Ishikawa (cell line): Measurements from ENCODE around the gene ZNF441.

Experiments used
- CEBPB ChIP-seq: IDR thresholded peaks from 2 replicates; pipeline ENCODE4 v1.6.1; 2012
- CREB1 ChIP-seq: IDR thresholded peaks from 2 replicates; pipeline ENCODE4 v1.6.1; 2012; ENCODE audit warnings: low read depth
- EGR1 ChIP-seq: IDR thresholded peaks from 2 replicates; pipeline ENCODE4 v1.6.1; 2012
- EP300 ChIP-seq: IDR thresholded peaks from 2 replicates; pipeline ENCODE4 v1.6.1; 2012; ENCODE audit warnings: borderline replicate concordance
- FOXM1 ChIP-seq: IDR thresholded peaks from 2 replicates; pipeline ENCODE4 v1.6.1; 2012; ENCODE audit warnings: low read depth, borderline replicate concordance
- NFIC ChIP-seq: IDR thresholded peaks from 2 replicates; pipeline ENCODE4 v1.6.1; 2012
- RAD21 ChIP-seq: IDR thresholded peaks from 2 replicates; pipeline ENCODE4 v1.6.1; 2012; ENCODE audit warnings: low read depth
- TAF1 ChIP-seq: IDR thresholded peaks from 2 replicates; pipeline ENCODE4 v1.6.1; 2012; ENCODE audit warnings: low read depth, mild to moderate bottlenecking
- TCF12 ChIP-seq: IDR thresholded peaks from 2 replicates; pipeline ENCODE4 v1.6.1; 2012; ENCODE audit warnings: low read depth
- TEAD4 ChIP-seq: IDR thresholded peaks from 2 replicates; pipeline ENCODE4 v1.6.1; 2012
- YY1 ChIP-seq: IDR thresholded peaks from 2 replicates; pipeline ENCODE4 v1.6.1; 2012; ENCODE audit warnings: low read depth
- ZBTB7A ChIP-seq: IDR thresholded peaks from 2 replicates; pipeline ENCODE4 v1.6.1; 2012; ENCODE audit warnings: low read depth
- TF ChIP-seq, protein P1 (sequence below): IDR thresholded peaks from 2 replicates; pipeline ENCODE4 v1.6.1; 2012; ENCODE audit warnings: low read depth, mild to moderate bottlenecking
- TF ChIP-seq, protein P2 (sequence below): IDR thresholded peaks from 2 replicates; pipeline ENCODE4 v1.6.1; 2012
- TF ChIP-seq, protein P3 (sequence below): IDR thresholded peaks from 2 replicates; pipeline ENCODE4 v1.6.1; 2012

ZNF441 gene

DNA sequence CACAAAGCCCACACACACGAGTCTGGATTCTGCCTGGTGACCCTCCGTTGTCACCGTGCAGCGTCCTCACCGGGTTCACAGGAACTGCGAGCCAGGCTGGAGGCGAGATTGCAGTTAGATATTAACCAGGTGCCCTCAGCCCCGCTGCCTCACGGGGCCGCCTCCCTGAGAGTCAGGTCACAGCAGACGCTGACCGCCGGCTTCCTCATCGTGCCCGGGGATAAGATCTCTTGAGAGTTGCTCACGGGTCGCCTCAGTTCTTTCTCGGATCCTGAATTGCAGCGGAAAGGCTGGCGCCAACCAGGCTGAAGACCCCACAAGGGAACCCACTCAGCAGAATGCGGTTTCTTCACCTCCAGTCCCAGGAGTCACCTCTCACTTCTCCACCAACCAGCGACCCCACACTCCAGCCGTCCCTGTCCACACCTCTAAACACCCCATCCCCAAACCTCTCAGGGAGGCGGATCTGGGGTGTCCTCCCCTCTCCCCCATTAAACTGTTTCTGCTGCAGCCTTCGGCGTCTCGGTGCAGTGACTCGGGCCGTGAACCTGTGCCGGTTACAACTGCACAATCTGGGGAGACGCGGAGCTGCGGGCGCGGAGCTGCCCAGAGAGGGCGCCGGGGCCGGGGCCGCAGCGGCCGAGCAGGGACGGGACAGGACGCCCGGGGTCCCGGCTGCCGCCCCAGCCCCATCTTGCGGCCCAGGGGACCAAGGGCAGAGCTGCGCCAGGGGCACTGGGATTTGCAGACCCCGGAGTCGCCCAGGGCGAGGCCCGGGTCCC, 28.6 kb upstream of the ZNF441 start:
- TF ChIP-seq TAF1 (no peak), YY1 (no peak), EGR1 (no peak), ZBTB7A (no peak; the same call in none of the 2 replicates), TCF12 (no peak), RAD21 (no peak), FOXM1 (no peak), CREB1 (no peak), CEBPB (no peak), NFIC (no peak), TEAD4 (no peak), EP300 (no peak)
- TF ChIP-seq, protein P1, sequence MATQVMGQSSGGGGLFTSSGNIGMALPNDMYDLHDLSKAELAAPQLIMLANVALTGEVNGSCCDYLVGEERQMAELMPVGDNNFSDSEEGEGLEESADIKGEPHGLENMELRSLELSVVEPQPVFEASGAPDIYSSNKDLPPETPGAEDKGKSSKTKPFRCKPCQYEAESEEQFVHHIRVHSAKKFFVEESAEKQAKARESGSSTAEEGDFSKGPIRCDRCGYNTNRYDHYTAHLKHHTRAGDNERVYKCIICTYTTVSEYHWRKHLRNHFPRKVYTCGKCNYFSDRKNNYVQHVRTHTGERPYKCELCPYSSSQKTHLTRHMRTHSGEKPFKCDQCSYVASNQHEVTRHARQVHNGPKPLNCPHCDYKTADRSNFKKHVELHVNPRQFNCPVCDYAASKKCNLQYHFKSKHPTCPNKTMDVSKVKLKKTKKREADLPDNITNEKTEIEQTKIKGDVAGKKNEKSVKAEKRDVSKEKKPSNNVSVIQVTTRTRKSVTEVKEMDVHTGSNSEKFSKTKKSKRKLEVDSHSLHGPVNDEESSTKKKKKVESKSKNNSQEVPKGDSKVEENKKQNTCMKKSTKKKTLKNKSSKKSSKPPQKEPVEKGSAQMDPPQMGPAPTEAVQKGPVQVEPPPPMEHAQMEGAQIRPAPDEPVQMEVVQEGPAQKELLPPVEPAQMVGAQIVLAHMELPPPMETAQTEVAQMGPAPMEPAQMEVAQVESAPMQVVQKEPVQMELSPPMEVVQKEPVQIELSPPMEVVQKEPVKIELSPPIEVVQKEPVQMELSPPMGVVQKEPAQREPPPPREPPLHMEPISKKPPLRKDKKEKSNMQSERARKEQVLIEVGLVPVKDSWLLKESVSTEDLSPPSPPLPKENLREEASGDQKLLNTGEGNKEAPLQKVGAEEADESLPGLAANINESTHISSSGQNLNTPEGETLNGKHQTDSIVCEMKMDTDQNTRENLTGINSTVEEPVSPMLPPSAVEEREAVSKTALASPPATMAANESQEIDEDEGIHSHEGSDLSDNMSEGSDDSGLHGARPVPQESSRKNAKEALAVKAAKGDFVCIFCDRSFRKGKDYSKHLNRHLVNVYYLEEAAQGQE = no peak
- TF ChIP-seq, protein P2, sequence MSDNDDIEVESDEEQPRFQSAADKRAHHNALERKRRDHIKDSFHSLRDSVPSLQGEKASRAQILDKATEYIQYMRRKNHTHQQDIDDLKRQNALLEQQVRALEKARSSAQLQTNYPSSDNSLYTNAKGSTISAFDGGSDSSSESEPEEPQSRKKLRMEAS = no peak

DNA sequence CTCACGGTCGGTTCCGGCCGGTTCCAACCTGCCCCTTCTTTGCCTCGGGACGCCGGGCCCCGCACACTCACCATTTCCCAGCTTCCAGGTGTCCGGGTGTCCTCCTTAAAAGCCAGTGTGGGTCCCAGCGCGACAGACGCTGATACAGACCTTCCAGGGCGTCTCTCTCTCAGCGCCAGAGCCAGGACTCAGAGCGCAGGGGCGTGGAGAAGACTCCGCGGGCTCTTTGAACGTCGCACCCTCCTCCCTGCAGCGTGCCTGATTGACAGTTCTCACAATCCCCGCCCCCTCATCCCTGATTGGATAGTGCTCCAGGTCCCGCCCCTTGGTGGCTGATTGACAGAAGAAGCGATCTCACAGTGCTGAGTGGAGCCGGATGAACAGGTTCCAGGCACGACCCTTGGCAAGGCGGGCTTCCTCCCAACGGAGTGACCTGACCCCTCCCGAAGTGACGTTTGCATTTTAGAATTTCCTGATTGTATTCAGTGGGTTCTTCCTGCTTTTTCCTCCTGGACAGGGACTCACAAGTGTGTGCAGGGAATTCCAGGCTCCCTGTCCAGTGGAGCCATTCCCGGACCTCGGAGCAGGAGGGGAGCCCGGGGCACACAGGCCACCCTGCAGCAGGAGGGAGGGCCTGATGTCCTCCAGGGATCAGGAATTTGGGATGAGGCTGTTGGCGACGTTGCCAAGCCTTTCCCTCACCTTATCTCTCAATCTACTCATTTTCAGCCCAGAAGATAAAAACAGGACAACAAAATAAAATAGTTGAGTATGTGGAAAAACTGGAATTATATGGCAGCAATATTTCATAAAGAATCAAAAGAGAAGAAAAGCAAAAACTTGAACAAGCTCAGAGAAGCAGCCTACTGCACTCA, 27.8 kb upstream of the ZNF441 start, which contains the start of gene ZNF823:
Gene ZNF823, minus strand, starts transcription at position 201 of the 875 bp plus-strand sequence. Its CDS starts 127 bp downstream, at position 74.
- TF ChIP-seq NFIC (peak; percentile 56; the same call in 1 of the 2 replicates), ZBTB7A (0 out of 2 replicates have a peak, but pooled peaks have one; percentile 10), YY1 (0 out of 2 replicates have a peak, but pooled peaks have one; percentile 41), TCF12 (no peak; the same call in 1 of the 2 replicates), TEAD4 (no peak; the same call in none of the 2 replicates), EGR1 (0 out of 2 replicates have a peak, but pooled peaks have one; percentile 35), FOXM1 (0 out of 2 replicates have a peak, but pooled peaks have one; percentile 16), CREB1 (peak; percentile 51), EP300 (no peak; the same call in 1 of the 2 replicates), TAF1 (peak; percentile 74; the same call in 1 of the 2 replicates), CEBPB (no peak), RAD21 (no peak)
- TF ChIP-seq, protein P2 = peak; percentile 66
- TF ChIP-seq, protein P3, sequence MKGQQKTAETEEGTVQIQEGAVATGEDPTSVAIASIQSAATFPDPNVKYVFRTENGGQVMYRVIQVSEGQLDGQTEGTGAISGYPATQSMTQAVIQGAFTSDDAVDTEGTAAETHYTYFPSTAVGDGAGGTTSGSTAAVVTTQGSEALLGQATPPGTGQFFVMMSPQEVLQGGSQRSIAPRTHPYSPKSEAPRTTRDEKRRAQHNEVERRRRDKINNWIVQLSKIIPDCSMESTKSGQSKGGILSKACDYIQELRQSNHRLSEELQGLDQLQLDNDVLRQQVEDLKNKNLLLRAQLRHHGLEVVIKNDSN = no peak
- TF ChIP-seq, protein P1 = no peak

DNA sequence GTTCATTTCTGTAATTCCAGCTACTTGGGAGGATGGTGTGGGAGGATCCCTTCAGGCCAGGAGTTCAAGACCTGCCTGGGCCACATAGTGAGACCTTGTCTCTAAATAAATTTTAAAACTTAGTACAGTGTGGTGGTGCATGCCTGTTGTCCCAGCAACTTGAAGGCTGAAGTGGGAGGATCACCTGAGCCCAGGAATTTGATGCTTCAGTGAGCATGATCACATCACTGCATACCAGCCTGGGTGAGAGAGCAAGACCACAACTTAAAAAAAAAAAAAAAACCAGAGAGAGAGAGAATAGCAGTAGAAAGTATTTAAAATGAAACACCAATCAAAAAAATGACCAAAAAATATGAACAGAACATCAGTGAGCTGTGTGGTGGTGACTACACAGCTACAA, 20.9 kb upstream of the ZNF441 start:
- TF ChIP-seq FOXM1 (no peak), TEAD4 (peak; percentile 86)
- TF ChIP-seq, protein P2 = 0 out of 2 replicates have a peak, but pooled peaks have one; percentile 17
- TF ChIP-seq, protein P3 = peak; percentile 32; the same call in 1 of the 2 replicates

DNA sequence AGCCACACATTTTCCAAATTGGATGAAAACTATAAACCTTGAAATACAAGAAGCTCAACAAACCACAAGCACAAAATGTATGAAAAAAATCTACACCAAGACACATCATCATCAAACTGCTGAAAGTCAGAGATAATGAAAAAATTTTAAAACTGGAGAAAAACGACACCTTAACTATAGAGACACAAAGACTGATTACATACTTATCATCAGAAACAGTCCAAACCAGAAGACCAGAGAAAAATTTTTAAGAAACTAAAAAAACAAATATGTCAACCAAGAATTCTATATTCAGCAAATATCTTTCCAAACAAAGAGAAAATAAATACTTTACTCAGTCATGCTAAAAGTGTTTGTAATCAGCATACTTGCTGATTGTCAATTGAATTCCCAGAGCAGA, 19.5 kb upstream of the ZNF441 start:
- TF ChIP-seq, protein P3 = no peak
- TF ChIP-seq EGR1 (no peak), TCF12 (no peak), RAD21 (no peak), CEBPB (no peak), NFIC (no peak), YY1 (no peak), EP300 (no peak), ZBTB7A (no peak), CREB1 (no peak), TAF1 (no peak), TEAD4 (no peak), FOXM1 (no peak)
- TF ChIP-seq, protein P2 = no peak
- TF ChIP-seq, protein P1 = no peak
